PC-3 (cell line): ENCODE measurements around the gene PCYT2.

Source experiments
- CTCF ChIP-seq: fragments of 300-600 bp; sonication (generic); conservative IDR thresholded peaks from 2 replicates; pipeline ENCODE4 v1.5.1; 2017; ENCODE audit warnings: antibody characterized with exemption, low read depth, mild to moderate bottlenecking, low read length
- EZH2 ChIP-seq: fragments of 300-600 bp; sonication (generic); IDR thresholded peaks from one replicate; pipeline ENCODE4 v1.6.1; 2017; ENCODE audit warnings: antibody characterized with exemption, mild to moderate bottlenecking, low read length; ENCODE audit not compliant: unreplicated experiment

- no peak for TF ChIP-seq CTCF
- no peak for TF ChIP-seq EZH2
Observed at GRCh38 chr17:81867991-81868673, 43.1 kb downstream of the PCYT2 start.
